Measurements from ENCODE around the gene METTL27. TPM values are rescaled to one million over a fixed set of nuclear protein-coding genes. Genes with fewer than 3 reads are reported as not detected.

Gene METTL27
- total and polyA plus RNA-seq, 9 of the 15 experiments (the other 6 are each of a cell fraction or from before 2014, with no cell fraction given): 0.08 to 0.82 (median 0.33) TPM; not detected in 4

GRCh38 chr7:73850781-73851207 lies 8.5 kb upstream of the METTL27 start (continued):
- TF ChIP-seq FOXM1 (IDR thresholded peaks at IDR 0.05; ENCODE audit: low read depth): no peak
- TF ChIP-seq FOXM1 (CRISPR knock-in tag; IDR thresholded peaks at IDR 0.05; ENCODE audit: low read depth): no peak
- TF ChIP-seq RAD21 (CRISPR knock-in tag; conservative IDR thresholded peaks at IDR 0.05 in 1 of 2, IDR thresholded peaks at IDR 0.05 in 1 of 2): no peak
- TF ChIP-seq SAFB (IDR thresholded peaks at IDR 0.05; ENCODE audit: borderline replicate concordance, low read depth, low read length): no peak
- TF ChIP-seq ZBTB40 (IDR thresholded peaks at IDR 0.05): 0 out of 2 replicates have a peak, but pooled peaks have one; percentile 12
- TF ChIP-seq ZBTB40 (CRISPR knock-in tag; IDR thresholded peaks at IDR 0.05): no peak
- 0 out of 4 replicates have a peak, but pooled peaks of 1 of the 2 experiments have one; percentile 19 for TF ChIP-seq CSDE1 (IDR thresholded peaks at IDR 0.05)
- TF ChIP-seq ZBTB1 (CRISPR knock-in tag; IDR thresholded peaks at IDR 0.05; ENCODE audit: borderline replicate concordance, low read depth): no peak
- peak; percentile 41; the same call in 1 of the 2 replicates for TF ChIP-seq MYC (IDR thresholded peaks at IDR 0.05; ENCODE audit: low read depth, low read length)
- TF ChIP-seq MYC (CRISPR knock-in tag; IDR thresholded peaks at IDR 0.05; ENCODE audit: borderline replicate concordance, low read depth): no peak
- TF ChIP-seq DACH1 (IDR thresholded peaks at IDR 0.05; ENCODE audit: partially characterized antibody): peak; percentile 83
- peak; percentile 75 for TF ChIP-seq CEBPB (tag; IDR thresholded peaks at IDR 0.05)
- no peak for TF ChIP-seq CHD2 (IDR thresholded peaks at IDR 0.05; ENCODE audit: low read depth, low read length)
- no peak for TF ChIP-seq ETV5 (CRISPR knock-in tag; IDR thresholded peaks at IDR 0.05; ENCODE audit: low read depth)
- TF ChIP-seq TAF9B (IDR thresholded peaks at IDR 0.05; ENCODE audit: partially characterized antibody): peak; percentile 67
- TF ChIP-seq ADNP (tag; IDR thresholded peaks at IDR 0.05): no peak
- TF ChIP-seq L3MBTL2 (IDR thresholded peaks at IDR 0.05): peak; percentile 8
- TF ChIP-seq ZBTB34 (CRISPR knock-in tag; IDR thresholded peaks at IDR 0.05): no peak
- TF ChIP-seq BCOR (IDR thresholded peaks at IDR 0.05): no peak
- TF ChIP-seq NFE2 (IDR thresholded peaks at IDR 0.05; ENCODE audit: low read depth): peak; percentile 91
- no peak for TF ChIP-seq SREBF1 (IDR thresholded peaks at IDR 0.05; ENCODE audit: borderline replicate concordance, low read depth, low read length)
- TF ChIP-seq SETDB1 (IDR thresholded peaks at IDR 0.05; ENCODE audit: low read length): no peak
